CD4-positive, alpha-beta T cell treated with Interleukin-15 for 1 hour (primary cell): ENCODE results near the gene TNP1.

Experiments
- DNase-seq: peaks from one replicate; pipeline ENCODE4 v3.0.0-alpha.2; 2020

The TNP1 gene

GRCh38 chr2:216859944-216860343 lies at the start of gene TNP1:
Gene TNP1 (minus strand): TSS chr2:216860064. CDS start chr2:216860034, 30 bp downstream.
- DNase-seq = no peak

- DNase-seq = no peak
Observed at GRCh38 chr2:216908300-216908699, 48.4 kb upstream of the TNP1 start.

- no peak for DNase-seq
Observed at GRCh38 chr2:216905649-216906329, 45.9 kb upstream of the TNP1 start.

GRCh38 chr2:216904974-216905373 lies 45.1 kb upstream of the TNP1 start:
- no peak for DNase-seq

GRCh38 chr2:216904554-216904953 lies 44.7 kb upstream of the TNP1 start:
- no peak for DNase-seq

GRCh38 chr2:216903470-216903869 lies 43.6 kb upstream of the TNP1 start:
- DNase-seq = no peak

GRCh38 chr2:216901273-216901672 lies 41.4 kb upstream of the TNP1 start:
- DNase-seq = no peak

GRCh38 chr2:216900406-216900805 lies 40.5 kb upstream of the TNP1 start:
- DNase-seq = no peak

- no peak for DNase-seq
Observed at GRCh38 chr2:216897561-216898203, 37.8 kb upstream of the TNP1 start.

GRCh38 chr2:216890138-216890537 lies 30.3 kb upstream of the TNP1 start:
- no peak for DNase-seq

- DNase-seq = no peak
Observed at GRCh38 chr2:216888887-216889622, 29.2 kb upstream of the TNP1 start.

- DNase-seq = no peak
Observed at GRCh38 chr2:216888081-216888480, 28.2 kb upstream of the TNP1 start.

- DNase-seq = no peak
Observed at GRCh38 chr2:216887138-216887537, 27.3 kb upstream of the TNP1 start.

GRCh38 chr2:216885117-216885553 lies 25.3 kb upstream of the TNP1 start:
- DNase-seq = no peak

- no peak for DNase-seq
Observed at GRCh38 chr2:216884347-216884746, 24.5 kb upstream of the TNP1 start.

GRCh38 chr2:216882876-216883275 lies 23.0 kb upstream of the TNP1 start:
- DNase-seq = no peak

GRCh38 chr2:216881411-216881810 lies 21.5 kb upstream of the TNP1 start:
- no peak for DNase-seq

GRCh38 chr2:216880509-216881184 lies 20.8 kb upstream of the TNP1 start:
- DNase-seq = no peak

- no peak for DNase-seq
Observed at GRCh38 chr2:216879727-216880508, 20.1 kb upstream of the TNP1 start.

GRCh38 chr2:216878072-216878471 lies 18.2 kb upstream of the TNP1 start:
- no peak for DNase-seq

GRCh38 chr2:216877085-216877484 lies 17.2 kb upstream of the TNP1 start:
- no peak for DNase-seq

GRCh38 chr2:216875862-216876261 lies 16.0 kb upstream of the TNP1 start:
- no peak for DNase-seq

- no peak for DNase-seq
Observed at GRCh38 chr2:216873573-216873972, 13.7 kb upstream of the TNP1 start.
